ENCODE measurements around the gene TBRG4.
A peak's percentile ranks its signal among the peaks of the same experiment; 100 is the strongest.

Gene TBRG4

DNA sequence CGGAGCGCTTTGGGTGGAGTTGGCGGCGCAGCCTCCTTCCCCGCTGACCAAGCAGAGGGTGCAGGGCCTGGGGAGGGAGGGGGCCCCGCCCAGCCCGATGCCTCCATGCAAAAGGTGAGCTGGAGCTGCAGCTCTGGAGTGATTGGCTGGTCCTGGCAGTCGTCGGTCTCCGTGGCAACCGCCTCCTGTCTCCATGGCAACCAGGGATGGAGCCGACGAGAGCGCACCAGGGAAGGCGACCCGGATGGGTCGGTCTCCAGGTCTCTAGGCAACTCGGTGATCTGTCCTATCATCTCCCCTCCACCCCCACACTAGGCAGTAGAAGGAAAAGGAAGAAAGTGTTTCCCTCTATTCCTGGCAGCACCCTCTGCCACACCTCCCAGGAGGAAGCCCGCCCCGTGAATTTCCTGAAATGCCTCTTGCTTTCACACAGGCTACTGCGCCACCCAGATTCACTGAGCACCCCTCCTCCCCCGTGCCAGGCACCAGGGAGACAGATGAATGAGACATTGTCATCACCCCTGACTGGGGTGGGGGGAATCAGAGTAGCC, 22.1 kb downstream of the TBRG4 start:
- peak in 1 of 2 donors; percentile 24 for DNase-seq (ENCODE audit: low read depth in 2 of 2)

DNA sequence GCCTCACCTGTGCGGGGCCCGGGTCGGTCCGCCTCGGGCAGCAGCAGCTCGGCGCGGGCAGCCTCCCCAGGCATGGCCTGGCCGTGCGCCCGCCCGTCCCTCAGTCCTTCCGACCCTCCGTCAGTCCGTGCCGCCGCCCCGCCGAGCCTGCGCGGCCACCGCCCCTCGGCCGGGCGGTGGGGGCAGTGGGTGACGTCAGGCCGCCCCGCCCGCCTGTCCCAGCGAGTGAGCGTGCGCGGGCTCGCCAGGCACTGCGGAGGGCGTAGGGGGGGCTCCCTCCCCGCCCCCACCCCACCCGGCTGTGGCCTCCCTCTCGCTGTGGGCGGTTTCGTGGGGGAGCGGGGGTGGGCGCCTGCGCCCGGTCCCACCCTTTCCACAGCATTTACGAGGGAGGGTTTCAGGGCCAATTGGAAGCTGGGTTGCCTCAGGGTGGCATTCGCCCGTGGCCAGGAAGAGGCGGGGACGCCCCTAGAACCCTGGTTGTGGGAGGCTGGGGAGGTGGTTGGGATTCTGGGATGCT, 22.6 kb downstream of the TBRG4 start, which contains the start of gene NACAD:
Gene NACAD (minus strand): TSS at position 149 of the 520 bp plus-strand sequence. CDS start 75 bp downstream, at position 74.
- peak in 1 of 2 donors; percentile 14 for DNase-seq (ENCODE audit: low read depth in 2 of 2)

- DNase-seq (ENCODE audit: low read depth in 2 of 2): no peak
These were observed 23.3 kb downstream of the TBRG4 start for GRCh38 chr7:45088146-45088701.

GRCh38 chr7:45087301-45088145, 24.0 kb downstream of the TBRG4 start:
- DNase-seq (ENCODE audit: low read depth in 2 of 2): no peak

GRCh38 chr7:45086331-45087065, 25.0 kb downstream of the TBRG4 start:
- no peak for DNase-seq (ENCODE audit: low read depth in 2 of 2)

GRCh38 chr7:45085619-45086200, 25.8 kb downstream of the TBRG4 start:
- no peak for DNase-seq (ENCODE audit: low read depth in 2 of 2)

DNA sequence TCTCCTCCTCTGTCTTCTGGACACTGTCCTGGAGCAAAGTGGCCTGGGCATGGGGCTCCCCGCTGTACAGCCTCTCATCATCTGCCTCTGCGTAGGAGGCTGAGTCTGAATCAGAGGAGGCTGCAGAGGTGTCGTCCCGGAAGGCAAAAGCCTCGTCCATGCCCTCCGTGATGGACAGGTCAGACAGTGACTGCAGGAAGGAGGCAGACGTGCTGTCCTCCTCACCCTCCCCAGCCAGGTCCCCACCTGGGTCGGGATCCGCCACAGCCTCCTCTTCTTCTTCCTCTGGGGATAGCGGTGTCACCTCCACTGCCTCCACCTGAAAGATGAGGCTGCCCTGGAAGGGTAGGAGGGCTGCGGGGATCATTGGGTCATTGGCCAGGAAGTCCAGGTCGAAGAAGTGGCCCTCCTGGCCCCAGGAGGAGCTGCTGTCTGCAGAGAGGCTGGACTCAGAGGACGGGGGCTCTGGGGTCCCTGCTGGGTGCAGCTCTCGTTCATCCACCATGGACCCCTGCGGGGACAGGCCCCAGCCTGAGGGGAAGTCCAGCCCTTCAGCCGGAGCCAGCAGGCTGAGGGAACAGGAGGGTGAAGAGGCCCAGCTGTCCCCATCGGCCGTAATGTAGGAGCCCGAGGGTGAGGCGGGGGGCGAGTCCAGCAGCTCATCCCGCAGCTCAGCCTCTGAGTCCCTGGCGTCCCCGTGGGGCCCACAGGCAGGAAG, 26.4 kb downstream of the TBRG4 start:
- no peak for DNase-seq (ENCODE audit: low read depth in 2 of 2)

- DNase-seq (ENCODE audit: low read depth in 2 of 2): no peak
These were observed 27.2 kb downstream of the TBRG4 start for GRCh38 chr7:45084336-45084735.

DNA sequence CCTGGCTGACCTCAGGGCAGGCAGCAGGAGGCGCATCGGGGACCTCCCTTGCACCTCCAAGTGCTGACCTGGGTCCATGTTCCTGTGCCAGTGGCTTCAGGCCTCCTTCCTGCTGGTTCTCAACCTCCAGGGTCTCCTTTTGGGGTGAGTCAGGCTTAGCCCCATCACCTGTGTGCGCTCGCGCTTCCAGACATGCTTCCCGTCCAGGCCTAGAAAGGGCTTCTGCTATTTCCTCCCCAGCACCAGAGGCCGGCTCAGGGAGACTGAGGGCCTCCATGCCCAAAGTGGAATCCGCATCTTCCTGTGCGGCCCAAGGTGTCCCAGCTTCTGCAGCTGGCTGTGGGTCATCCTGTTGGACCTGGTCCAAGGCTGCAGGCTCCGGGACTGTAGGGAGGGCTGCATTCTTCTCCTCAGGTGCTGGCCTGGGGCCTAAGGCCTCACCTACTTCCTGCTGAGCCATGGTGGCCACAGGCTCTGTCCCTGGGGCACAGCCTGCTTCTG, 28.6 kb downstream of the TBRG4 start:
- no peak for DNase-seq (ENCODE audit: low read depth in 2 of 2)

DNA sequence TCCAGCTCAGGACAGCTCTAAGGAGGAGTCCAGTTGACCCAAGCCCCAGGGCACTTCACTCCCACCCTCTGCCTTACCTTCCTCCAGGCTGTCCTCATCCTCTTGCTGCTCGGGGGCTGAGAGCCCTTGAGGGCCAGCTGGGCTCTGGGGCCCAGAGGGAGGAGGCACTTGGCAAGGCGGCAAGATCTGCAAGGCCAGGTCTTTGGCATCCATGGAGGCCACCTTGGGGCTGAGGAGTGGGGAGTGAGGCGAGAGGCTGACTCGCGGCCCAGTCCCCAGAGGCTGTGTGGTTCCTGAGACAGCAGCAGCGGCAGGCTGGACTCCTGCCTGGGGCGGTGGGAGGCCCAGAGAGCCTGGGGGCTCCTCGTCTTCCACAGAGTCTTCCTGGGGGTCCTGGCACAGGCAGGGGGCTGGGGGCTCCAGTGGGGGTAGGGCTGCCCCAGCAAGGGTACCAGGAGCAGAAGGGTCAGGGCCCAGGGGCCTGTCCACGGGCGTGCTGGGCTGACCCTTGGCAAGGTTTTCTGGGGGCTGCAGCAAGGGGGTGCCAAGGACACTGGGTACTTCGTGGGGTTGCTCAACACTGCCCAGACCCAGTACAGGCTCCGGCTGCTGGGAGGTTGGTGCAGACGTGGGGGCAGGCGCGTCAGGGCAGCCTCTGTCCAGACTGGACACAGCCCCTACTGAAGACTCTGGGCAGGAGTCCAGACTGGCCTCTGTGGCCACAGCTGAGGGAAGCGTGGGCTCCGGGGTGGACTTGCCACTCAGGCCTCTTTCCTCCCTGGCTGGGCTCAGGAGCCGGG, 29.3 kb downstream of the TBRG4 start:
- DNase-seq (ENCODE audit: low read depth in 2 of 2): no peak

DNA sequence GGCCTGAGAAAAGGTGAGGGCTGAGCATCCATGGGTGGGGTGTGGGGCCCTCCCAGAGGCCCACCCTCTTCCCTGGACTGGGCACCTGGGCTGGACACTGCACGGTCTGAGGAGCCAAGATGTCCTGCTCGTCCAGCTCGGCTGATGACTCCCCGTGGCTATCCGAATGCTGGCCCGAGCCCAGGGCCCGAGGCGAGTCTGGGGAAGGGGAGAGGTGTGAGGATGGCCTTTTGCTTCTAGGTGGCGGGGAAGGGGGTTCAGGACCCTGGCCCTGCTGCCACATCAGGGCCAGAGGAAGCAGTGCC, 29.9 kb downstream of the TBRG4 start:
- DNase-seq (ENCODE audit: low read depth in 2 of 2): no peak

GRCh38 chr7:45080958-45081669, 30.4 kb downstream of the TBRG4 start:
- no peak for DNase-seq (ENCODE audit: low read depth in 2 of 2)

GRCh38 chr7:45080265-45080957, 31.1 kb downstream of the TBRG4 start:
- no peak for DNase-seq (ENCODE audit: low read depth in 2 of 2)

DNA sequence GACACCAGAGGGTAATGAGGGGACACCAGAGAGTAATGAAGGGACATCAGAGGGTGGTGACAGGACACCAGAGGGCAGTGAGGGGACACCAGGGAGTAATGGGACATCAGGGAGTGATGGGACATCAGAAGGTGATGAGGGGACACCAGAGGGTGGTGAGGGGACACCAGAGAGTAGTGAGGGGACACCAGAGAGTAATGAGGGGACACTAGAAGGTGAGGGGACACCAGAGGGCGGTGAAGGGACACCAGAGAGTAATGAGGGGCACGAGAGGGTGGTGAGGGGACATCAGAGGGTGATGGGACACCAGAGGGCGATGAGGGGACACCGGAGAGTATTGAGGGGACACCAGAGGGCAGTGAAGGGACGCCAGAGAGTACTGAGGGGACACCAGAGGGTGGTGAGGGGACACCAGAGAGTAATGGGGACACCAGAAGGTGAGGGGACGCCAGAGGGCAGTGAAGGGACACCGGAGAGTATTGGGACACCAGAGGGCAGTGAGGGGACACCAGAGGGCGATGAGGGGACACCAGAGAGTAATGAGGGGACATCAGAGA, 33.3 kb downstream of the TBRG4 start:
- DNase-seq (ENCODE audit: low read depth in 2 of 2): no peak

GRCh38 chr7:45077579-45077978, 33.9 kb downstream of the TBRG4 start:
- DNase-seq (ENCODE audit: low read depth in 2 of 2): no peak

DNA sequence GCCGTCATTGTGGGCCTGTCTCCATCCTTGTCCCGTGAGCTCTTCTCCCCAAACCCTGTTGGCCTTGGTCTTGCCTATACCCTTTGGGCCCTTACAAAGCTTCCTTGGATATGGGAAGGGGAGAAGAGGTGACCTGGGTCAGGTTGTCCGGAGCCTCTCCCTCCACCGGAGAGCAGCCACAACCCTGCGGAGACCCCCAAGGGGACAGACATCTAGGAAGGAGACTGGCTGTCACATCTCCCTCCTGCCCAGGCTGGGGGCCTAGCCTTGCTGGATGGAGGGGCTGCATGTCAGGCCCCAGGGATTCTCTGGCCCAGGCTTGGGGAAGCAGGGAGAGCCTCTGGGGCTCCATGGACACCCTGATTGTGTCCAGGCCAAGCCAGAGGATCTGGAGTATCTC, 34.6 kb downstream of the TBRG4 start:
- DNase-seq (ENCODE audit: low read depth in 2 of 2): no peak

- DNase-seq (ENCODE audit: low read depth in 2 of 2): no peak
These were observed 35.4 kb downstream of the TBRG4 start for GRCh38 chr7:45075871-45076796.

DNA sequence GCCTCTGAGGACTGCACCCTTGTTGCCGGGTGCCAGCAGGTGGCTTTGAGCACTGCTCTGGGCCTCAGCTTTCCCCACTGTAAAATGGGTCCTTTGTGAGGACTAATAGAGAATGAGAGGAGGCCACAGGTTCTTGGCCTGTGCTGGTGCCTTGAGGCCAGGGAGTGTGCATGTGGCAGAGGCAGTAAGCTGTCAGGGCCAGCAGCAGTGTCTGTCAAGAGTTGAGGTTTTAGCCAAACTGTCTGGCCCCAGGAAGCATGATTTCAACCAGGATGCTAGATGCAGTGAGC, 36.2 kb downstream of the TBRG4 start:
- no peak for DNase-seq (ENCODE audit: low read depth in 2 of 2)

Data from stimulated activated CD8-positive, alpha-beta memory T cell treated with anti-CD3 and anti-CD28 coated beads, Interleukin-2, amount 100 ng/mL, for 1 hour (primary cell).